CD4-positive, alpha-beta T cell (primary cell): ENCODE results near the gene DLG5. TPM values are rescaled to one million over a fixed set of nuclear protein-coding genes. Genes with fewer than 3 reads are reported as not detected.
A peak's percentile ranks its signal among the peaks of the same experiment; 100 is the strongest.

Source experiments
- ATAC-seq: fragments of 200-7000 bp; cut with Tn5 transposase; one replicate; pipeline ENCODE4 v1.10.0; 2022; ENCODE audit warnings: mild to moderate bottlenecking; ENCODE audit not compliant: poor library complexity
- CTCF ChIA-PET: fragments of 350-600 bp; sonication (Branson Sonifier 250); formaldehyde crosslinking; loops from one replicate; lab custom pipeline; 2021; ENCODE audit warnings: antibody characterized with exemption, inconsistent platforms; lab: Charles Lee
- POLR2A ChIA-PET: fragments of 350-600 bp; sonication (Branson Sonifier 250); formaldehyde crosslinking; loops from one replicate; lab custom pipeline; 2021; ENCODE audit warnings: antibody characterized with exemption, inconsistent platforms; lab: Charles Lee
- DNase-seq, 14 experiments: peaks; one replicate each; pipeline ENCODE4 v3.0.0-alpha.2; 2013 to 2020; ENCODE audit warnings: mixed read lengths in 2 of 14
- H3K27ac ChIP-seq, 2 donors: one replicate each; pipeline versions ENCODE4 v1.5.1 to v1.7.0; 2013; ENCODE audit warnings: low read length in 2 of 2, low read depth in 1 of 2, mild to moderate bottlenecking in 1 of 2
- H3K27me3 ChIP-seq, 2 experiments: 1 replicate in 1 of 2; 2 replicates in 1 of 2; pipeline versions ENCODE4 v1.6.1 to v1.7.0; 2013; ENCODE audit warnings: low read length in 2 of 2, control low read depth in 1 of 2, mild to moderate bottlenecking in 1 of 2, moderate library complexity in 1 of 2; ENCODE audit not compliant: insufficient read depth in 2 of 2, control insufficient read depth in 1 of 2
- H3K36me3 ChIP-seq: one replicate; pipeline ENCODE4 v1.6.1; 2013; ENCODE audit warnings: low read length, control low read depth; ENCODE audit not compliant: insufficient read depth
- H3K4me1 ChIP-seq: one replicate; pipeline ENCODE4 v1.6.1; 2013; ENCODE audit warnings: low read length, control low read depth; ENCODE audit not compliant: insufficient read depth
- H3K4me3 ChIP-seq: one replicate; pipeline ENCODE4 v1.5.1; 2013; ENCODE audit warnings: mild to moderate bottlenecking, low read length, moderate library complexity
- H3K9me3 ChIP-seq, 2 experiments: 1 replicate in 1 of 2; 2 replicates in 1 of 2; pipeline versions ENCODE4 v1.6.1 to v1.7.0; 2013; ENCODE audit warnings: low read length in 2 of 2, mild to moderate bottlenecking in 2 of 2, control low read depth in 1 of 2, moderate library complexity in 1 of 2; ENCODE audit not compliant: control insufficient read depth in 1 of 2, insufficient read depth in 1 of 2
- H3K27ac Mint-ChIP-seq: one replicate; pipeline ENCODE4 v1.8.0; 2020; ENCODE audit warnings: mixed read lengths
- H3K27me3 Mint-ChIP-seq: one replicate; pipeline ENCODE4 v1.8.0; 2021; ENCODE audit warnings: mixed read lengths
- H3K36me3 Mint-ChIP-seq: one replicate; pipeline ENCODE4 v1.8.0; 2021; ENCODE audit warnings: low read depth, mixed read lengths
- H3K4me1 Mint-ChIP-seq: one replicate; pipeline ENCODE4 v1.8.0; 2021; ENCODE audit warnings: low read depth, mixed read lengths
- H3K4me3 Mint-ChIP-seq: one replicate; pipeline ENCODE4 v1.8.0; 2020; ENCODE audit warnings: mild to moderate bottlenecking, mixed read lengths
- H3K9me3 Mint-ChIP-seq: one replicate; pipeline ENCODE4 v1.8.0; 2020; ENCODE audit warnings: mixed read lengths
- intact Hi-C, 2 experiments: fragments of 100-400 bp; cut with DNase I in 1 of 2; cut with micrococcal nuclease in 1 of 2; formaldehyde crosslinking; loops; one replicate each; pipeline versions ENCODE4 v1.15.1 to v1.9.0; 2023 to 2025; cut with DNase I, micrococcal nuclease
- total RNA-seq, 174 experiments: library from RNA in 2 of 174; stranded (reverse) in 2 of 174; gene quantifications; one replicate each; pipeline ENCODE4 v1.2.3 and lab custom pipeline; 2021 to 2026
- TF ChIP-seq, protein P1 (sequence below): fragments of 200-600 bp; IDR thresholded peaks from one replicate; pipeline ENCODE4 v1.8.0; 2022; ENCODE audit warnings: antibody characterized with exemption, mild to moderate bottlenecking

The DLG5 gene
- total RNA-seq, 2 experiments from 2014 or later = 7.1 to 7.4 TPM

DNA sequence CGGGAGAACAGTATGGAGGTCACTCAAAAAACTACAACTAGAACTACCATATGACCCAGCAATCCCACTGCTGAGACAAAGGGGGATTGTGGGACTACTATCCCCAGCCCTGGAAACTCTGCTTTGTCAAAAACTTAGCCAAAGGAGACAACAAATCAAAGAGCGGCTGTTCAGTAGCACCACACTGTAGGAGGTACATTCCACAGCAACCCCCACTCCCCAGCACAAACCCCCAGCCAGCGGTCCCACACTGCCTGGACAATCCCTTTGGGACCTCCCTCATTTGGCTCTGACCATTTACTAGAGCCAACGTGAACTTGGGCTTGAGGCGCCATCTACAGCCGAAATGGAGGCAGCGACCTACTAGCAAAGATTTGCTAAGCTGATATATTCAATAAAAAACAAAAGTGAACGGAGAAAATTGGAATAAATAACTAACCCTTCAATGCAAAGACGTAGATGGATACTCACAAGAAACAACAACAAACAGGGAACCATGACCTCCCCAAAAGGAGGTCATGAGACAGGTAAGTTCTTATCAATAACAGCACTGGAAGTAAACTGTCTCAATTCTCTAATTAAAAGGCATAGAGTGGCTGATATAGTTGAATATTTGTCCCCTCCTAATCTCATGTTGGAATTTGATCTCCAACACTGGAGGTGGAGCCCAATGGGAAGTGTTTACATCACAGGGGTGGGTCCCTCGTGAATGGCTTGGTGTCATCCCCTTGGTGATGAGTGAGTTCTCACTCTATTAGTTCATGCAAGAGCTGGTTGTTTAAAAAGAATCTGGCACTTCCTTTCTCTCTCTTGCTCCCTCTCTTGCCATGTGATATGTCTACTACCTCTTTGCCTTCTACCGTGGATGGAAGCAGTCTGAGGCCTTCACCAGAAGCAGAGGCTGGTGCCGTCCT lies 170.0 kb downstream of the DLG5 start:
- intact Hi-C loops = no loop called here
- Mint-ChIP-seq H3K27ac (no peak overlapping the region), H3K27me3 (peaks cover 11% of the 10 kb centered on the region), H3K4me1 (no peaks in the 10 kb centered on the region), H3K36me3 (no peaks in the 10 kb centered on the region), H3K9me3 (no peaks in the 10 kb centered on the region), H3K4me3 (no peak overlapping the region)
- TF ChIP-seq, protein P1, sequence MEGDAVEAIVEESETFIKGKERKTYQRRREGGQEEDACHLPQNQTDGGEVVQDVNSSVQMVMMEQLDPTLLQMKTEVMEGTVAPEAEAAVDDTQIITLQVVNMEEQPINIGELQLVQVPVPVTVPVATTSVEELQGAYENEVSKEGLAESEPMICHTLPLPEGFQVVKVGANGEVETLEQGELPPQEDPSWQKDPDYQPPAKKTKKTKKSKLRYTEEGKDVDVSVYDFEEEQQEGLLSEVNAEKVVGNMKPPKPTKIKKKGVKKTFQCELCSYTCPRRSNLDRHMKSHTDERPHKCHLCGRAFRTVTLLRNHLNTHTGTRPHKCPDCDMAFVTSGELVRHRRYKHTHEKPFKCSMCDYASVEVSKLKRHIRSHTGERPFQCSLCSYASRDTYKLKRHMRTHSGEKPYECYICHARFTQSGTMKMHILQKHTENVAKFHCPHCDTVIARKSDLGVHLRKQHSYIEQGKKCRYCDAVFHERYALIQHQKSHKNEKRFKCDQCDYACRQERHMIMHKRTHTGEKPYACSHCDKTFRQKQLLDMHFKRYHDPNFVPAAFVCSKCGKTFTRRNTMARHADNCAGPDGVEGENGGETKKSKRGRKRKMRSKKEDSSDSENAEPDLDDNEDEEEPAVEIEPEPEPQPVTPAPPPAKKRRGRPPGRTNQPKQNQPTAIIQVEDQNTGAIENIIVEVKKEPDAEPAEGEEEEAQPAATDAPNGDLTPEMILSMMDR = no peak
- Histone ChIP-seq H3K4me1 (no peaks in the 10 kb centered on the region), H3K9me3 (peaks cover 0 to 4% of the 10 kb centered on the region in 2 experiments), H3K36me3 (no peaks in the 10 kb centered on the region), H3K27me3 (no peaks in the 10 kb centered on the region), H3K27ac (no peak overlapping the region), H3K4me3 (no peak overlapping the region)
- DNase-seq (peak in 3 of 14 experiments; percentile 6 to 22 (median 9)), ATAC-seq (no peak)
- ChIA-PET POLR2A (no interaction called here), CTCF (interaction anchor here (0.7 kb wide), 1 partner anchor 43 kb away, joined by 3 read pairs; no protein-coding TSS in a partner anchor)

DNA sequence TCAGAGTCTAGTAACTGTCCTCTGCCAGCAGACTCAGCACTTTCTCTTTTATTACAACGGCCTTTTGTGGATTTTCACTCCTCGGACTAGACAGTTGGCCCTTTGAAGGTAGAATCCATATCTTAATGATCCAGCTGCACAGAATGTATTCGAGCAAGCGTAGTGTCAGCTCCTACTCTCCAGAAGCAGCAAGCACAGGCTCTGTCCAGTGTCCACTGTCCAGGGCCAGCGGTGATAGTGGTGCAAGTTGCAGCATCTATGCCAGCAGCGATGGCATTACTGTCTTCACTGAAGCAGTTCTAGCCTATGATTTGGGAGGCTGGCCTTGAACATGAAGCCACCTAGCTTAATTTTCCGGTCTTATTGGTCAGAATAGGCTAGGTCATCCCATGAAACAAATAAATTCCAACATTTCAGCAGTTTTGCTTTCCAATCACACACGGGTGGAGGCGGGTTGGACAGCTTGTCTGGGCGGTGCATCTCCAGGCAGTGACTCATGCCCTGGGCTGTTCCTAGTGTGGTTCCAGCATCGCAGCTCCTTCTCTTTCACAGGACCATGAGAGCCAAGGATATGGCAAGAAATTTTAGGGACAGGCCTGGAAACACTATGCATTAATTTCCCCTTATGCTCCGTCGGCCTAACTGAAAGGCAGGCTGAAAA lies 180.4 kb downstream of the DLG5 start:
- peaks cover 0 to 3% of the 10 kb centered on the region in 2 experiments for H3K9me3 ChIP-seq
- no peak overlapping the region for H3K27ac ChIP-seq
- peaks cover 0 to 8% of the 10 kb centered on the region in 2 experiments for H3K27me3 ChIP-seq
- CTCF ChIA-PET = no interaction called here
- no peak overlapping the region for H3K4me3 ChIP-seq
- no peak for DNase-seq
- Mint-ChIP-seq H3K27me3 (peaks cover 22% of the 10 kb centered on the region), H3K36me3 (no peaks in the 10 kb centered on the region), H3K9me3 (peaks cover 9% of the 10 kb centered on the region), H3K27ac (no peak overlapping the region), H3K4me1 (no peaks in the 10 kb centered on the region), H3K4me3 (no peak overlapping the region)
- no peak for ATAC-seq
- no peaks in the 10 kb centered on the region for H3K36me3 ChIP-seq
- TF ChIP-seq, protein P1 = no peak
- intact Hi-C loops = no loop called here
- POLR2A ChIA-PET = no interaction called here
- no peaks in the 10 kb centered on the region for H3K4me1 ChIP-seq

DNA sequence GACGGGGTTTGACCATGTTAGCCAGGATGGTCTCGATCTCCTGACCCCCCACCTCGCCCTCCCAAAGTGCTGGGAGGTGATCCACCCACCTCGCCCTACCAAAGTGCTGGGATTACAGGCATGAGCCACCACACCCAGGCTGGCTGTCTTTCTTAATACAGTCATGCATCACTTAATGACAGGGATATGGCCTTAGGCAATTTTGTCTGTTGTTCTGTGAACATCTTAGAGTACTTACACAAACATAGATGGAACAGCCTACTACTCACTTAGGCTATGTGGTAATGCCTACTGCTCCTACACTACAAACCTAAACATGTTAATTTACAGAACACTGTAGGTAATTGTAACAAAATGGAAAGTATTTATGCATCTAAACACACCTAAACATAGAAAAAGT lies 182.3 kb downstream of the DLG5 start:
- H3K4me3 ChIP-seq = no peak overlapping the region
- H3K4me3 Mint-ChIP-seq = no peak overlapping the region
- ChIA-PET POLR2A (no interaction called here), CTCF (no interaction called here)
- H3K4me1 ChIP-seq = no peaks in the 10 kb centered on the region
- ATAC-seq (no peak), DNase-seq (no peak)
- H3K27ac Mint-ChIP-seq = no peak overlapping the region
- no peaks in the 10 kb centered on the region for H3K36me3 Mint-ChIP-seq
- H3K27me3 Mint-ChIP-seq = peaks cover 18% of the 10 kb centered on the region
- H3K36me3 ChIP-seq = no peaks in the 10 kb centered on the region
- no peaks in the 10 kb centered on the region for H3K4me1 Mint-ChIP-seq
- peaks cover 0 to 8% of the 10 kb centered on the region in 2 experiments for H3K9me3 ChIP-seq
- intact Hi-C loops = no loop called here
- H3K27me3 ChIP-seq = peaks cover 0 to 4% of the 10 kb centered on the region in 2 experiments
- no peak overlapping the region for H3K27ac ChIP-seq
- peaks cover 20% of the 10 kb centered on the region for H3K9me3 Mint-ChIP-seq
- TF ChIP-seq, protein P1 = no peak
